Inferior parietal cortex (tissue), 1 donor: Measurements from ENCODE around the gene MPP2.
A peak's percentile ranks its signal among the peaks of the same experiment; 100 is the strongest.
"Not testable (repeated sequence)": the region's sequence is repeated elsewhere in the genome, so short reads cannot be mapped to it uniquely, and the experiment has no call there.

Experiments used
- DNase-seq: peaks from one replicate; pipeline ENCODE4 v3.0.0-alpha.2; 2016; ENCODE audit errors: extremely low spot score

Gene MPP2, protein sequence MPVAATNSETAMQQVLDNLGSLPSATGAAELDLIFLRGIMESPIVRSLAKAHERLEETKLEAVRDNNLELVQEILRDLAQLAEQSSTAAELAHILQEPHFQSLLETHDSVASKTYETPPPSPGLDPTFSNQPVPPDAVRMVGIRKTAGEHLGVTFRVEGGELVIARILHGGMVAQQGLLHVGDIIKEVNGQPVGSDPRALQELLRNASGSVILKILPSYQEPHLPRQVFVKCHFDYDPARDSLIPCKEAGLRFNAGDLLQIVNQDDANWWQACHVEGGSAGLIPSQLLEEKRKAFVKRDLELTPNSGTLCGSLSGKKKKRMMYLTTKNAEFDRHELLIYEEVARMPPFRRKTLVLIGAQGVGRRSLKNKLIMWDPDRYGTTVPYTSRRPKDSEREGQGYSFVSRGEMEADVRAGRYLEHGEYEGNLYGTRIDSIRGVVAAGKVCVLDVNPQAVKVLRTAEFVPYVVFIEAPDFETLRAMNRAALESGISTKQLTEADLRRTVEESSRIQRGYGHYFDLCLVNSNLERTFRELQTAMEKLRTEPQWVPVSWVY

DNA sequence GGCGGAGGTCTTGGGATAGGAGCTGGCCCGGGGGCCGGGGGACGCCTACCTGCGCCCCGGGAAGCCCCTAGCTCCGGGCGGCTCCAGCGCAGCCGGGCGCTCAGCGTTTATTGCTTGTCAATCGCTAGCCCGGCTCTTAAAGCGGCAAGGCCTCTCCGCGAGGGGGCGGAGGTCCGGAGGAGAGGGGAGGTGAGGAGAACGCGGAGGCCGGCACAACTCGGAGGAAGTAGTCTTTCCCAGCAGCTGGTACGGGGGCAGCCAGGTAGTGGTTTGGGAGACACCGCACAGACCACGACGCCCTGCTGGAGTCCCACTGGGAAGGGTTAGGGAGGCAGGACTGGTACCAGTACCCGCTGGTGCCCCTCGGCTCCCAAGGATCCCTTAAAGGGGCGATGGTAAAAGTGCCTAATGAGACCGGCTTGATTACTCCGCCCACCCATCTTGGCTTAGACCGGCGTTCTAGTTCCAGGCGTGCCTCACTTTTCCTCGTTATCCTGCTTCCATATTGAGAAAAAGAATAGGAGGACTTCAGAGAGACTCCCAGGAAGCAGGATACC lies at the start of gene MPP2:
MPP2 (minus strand) TSS at position 112 of the 557 bp plus-strand sequence. CDS start 3,076 bp downstream, outside the sequence.
- peak; percentile 89 for DNase-seq

DNA sequence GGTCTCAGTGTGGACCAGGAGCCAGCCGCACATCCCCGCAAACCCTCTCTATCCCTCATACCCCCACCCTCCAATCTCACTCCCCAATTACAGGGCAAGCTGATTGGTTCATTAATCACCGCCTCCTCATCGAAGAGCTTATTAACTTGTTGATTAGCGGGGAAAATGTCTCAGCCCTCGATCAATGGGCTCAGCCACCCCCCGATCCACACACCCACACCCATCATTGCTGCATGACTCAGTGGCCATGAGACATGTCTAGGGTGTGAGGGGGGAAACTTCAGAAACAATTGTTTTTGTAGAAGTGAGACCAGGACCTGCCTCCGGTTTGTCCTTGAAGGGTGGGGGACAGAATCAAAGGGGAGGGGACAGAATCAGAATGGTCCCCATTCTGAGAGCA lies 48.9 kb upstream of the MPP2 start:
- no peak for DNase-seq

DNA sequence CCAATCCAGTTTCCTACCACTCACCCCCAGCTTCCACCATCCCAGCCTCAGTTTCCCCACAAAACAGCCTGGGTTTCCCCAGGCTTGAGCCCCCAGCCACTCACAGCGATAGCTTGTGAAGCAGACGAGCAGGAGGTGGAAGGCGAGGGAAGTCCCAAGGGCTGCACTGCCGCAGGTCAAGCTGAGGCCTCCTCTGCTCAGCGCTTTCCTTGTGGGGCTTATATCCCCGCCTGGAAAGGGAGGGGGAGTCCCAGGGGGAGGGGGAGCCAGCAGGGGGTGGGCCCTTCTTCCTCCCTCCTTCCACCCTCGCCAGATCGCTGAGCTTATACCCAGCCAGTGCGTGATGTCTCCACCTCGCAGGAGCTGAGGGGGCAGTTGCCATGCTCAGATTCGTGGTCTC lies 46.4 kb upstream of the MPP2 start, which contains the start of gene PYY:
PYY (minus strand) TSS at position 195 of the 400 bp plus-strand sequence. CDS start 457 bp downstream, outside the sequence.
- DNase-seq = no peak

DNA sequence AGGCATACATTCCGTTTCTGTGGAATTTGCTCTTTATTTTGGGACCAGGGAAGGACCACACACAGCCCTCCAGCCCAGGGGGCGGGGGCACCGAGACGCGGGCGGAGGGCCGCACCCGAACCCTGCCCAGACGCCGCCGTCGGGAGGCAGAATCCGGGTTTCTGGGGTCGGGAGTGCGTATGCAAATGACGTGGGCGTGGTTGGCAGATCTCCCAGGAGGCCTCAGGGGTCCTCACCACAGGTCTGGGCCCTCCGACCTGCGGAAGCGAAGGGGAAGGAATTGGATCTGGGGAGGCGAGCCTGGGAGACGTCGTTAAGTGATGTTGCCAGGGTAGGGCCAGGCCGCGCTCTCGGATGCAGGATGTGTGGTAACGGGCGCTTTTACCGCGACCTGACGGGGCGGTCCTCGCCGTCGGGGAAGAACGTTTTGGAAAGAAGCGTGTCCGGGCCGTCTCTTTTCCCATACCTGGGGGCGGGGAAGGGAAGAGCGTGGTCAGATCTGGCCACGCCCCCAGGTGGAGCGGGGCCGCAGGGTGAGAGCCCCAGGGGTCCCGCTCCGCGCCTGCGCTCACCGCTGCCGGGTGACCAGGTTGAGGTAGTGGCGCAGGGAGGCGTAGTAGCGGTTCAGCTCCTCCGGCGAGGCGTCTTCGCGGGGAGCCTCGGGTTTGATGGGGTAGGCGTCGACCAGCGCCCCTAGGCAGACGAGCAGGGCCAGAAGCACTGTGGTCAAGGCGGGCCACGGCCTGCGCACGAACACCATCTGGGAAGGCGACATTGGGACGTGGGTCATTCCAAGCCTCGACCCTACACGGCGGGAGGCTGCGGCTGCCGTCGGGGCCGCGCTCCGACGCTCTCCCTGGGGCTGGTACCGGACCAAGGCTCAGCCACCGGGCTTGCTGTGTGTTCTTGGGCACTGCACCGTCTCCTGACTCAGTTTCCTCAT lies 45.7 kb upstream of the MPP2 start:
- DNase-seq = no peak

DNA sequence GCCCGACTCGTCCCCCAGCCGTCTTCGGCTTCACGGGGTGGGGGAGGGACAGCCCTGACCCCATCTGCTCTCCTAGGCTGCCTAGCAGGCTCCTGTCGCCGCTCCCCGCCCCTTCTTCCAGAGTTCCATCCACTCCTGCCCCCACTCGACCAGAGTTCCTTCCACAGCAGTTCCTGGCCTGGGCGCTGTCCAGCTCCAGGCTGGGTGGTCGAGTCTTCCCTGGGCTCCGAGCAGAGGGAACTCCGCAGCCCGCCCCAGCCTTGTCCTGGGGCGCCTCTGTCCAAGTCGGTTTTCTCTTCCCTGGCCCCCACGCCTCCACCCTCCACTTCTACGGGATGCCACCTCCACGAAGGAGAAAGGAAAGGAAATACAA lies 45.0 kb upstream of the MPP2 start:
- no peak for DNase-seq

DNA sequence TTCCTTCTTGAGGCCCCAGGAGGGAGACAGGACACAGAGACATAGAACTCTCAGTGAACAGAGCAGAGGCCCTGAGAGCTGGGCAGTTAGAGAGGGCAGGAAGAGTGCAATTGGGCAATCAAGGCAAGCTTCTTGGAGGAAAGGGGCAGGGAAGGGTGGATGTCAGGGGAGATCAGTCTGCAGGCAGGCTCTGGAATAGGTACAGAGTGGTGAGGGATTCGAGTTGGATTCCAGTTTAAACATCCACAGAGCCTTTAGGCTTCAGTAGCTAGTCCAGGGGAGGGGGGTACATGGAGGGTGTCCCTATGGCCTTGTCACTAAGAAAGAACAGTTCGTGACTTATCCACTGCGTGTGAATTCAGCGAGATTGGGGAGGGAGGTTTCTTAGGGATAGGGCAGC lies 44.4 kb upstream of the MPP2 start:
- DNase-seq = no peak

DNA sequence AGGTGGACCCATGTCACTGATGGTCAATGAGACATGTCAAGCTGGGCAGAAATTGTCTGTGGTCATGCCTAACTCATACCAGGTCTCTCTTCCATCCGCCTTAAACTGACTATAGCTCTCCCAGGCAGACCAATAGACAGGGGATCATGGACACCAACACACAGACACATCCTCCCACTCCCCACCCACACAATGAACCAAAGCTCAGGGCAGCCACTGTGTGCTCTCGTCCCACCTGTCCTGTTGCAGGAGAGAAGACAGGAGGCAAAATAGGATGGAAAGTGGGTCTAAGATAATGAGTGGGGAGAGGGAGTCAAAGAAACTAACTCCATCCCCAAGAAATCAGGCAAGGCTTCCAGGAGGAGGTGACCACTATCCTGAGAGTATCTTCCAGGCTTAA lies 43.2 kb upstream of the MPP2 start:
- DNase-seq = no peak

DNA sequence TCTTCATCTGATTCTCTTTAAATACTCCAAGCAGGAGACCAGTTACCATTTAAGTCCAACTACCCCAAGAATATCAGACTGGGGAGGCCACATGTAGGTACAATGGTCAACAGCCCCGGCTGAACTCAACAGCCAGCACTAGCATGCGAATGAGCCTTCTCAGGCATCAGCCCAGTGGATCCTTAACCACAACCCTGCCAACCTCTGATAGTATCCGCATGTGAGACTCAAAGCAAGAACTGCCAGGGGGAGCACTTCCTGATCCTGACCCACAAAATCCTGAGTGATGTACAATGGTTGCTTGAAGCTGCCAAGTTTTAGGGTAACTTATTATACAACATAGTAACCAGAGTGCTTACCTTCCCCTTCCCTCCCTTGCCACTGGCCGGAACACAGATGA lies 42.4 kb upstream of the MPP2 start:
- DNase-seq = no peak

DNA sequence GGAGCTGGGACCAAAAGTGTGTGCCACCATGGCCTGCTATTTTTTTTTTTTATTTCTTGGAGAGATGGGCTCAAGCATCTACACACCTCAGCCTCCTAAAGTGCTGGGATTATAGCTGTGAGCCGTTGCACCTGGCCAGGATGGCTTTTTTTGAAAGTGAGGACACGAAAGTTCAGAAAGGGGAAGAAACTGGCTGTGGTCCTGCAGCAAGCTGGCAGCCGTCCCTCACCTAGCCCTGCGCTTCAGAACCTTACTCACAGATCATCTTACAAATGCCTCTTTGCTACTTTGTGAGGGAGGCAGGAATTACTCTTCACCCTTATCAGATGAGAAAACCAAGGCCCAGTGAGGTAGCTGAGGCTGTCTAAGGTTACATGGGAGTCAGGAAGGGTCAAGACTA lies 39.4 kb upstream of the MPP2 start:
- DNase-seq = no peak

DNA sequence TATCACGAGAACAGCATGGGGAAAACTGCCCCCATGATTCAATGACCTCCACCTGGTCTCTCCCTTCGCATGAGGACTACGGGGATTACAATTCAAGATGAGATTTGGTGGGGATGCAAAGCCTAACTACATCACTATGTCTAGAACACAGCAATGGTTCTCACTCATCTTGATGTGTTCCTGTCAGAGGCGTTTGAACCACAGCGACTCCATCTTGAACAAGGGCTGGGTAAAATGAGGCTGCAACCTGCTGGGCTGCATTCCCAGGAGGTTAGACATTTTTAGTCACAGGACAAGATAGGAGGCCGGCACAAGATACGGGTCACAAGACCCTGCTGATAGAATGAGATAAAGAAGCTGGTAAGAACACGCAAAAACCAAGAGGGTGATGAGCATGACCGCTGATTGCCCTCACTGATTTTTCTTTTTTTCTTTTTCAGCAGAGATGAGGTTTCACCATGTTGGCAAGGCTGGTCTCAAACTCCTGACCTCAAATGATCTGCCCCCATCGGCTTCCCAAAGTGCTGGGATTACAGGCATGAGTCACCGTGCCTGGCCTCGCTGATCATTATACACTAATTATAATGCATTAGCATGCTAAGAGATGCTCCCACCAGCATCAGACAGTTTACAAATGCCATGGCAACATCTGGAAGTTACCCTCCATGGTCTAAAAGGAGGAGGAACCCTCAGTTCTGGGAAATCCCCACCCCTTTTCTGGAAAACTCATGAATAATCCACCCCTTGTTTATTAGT lies 37.9 kb upstream of the MPP2 start:
- DNase-seq = no peak

DNA sequence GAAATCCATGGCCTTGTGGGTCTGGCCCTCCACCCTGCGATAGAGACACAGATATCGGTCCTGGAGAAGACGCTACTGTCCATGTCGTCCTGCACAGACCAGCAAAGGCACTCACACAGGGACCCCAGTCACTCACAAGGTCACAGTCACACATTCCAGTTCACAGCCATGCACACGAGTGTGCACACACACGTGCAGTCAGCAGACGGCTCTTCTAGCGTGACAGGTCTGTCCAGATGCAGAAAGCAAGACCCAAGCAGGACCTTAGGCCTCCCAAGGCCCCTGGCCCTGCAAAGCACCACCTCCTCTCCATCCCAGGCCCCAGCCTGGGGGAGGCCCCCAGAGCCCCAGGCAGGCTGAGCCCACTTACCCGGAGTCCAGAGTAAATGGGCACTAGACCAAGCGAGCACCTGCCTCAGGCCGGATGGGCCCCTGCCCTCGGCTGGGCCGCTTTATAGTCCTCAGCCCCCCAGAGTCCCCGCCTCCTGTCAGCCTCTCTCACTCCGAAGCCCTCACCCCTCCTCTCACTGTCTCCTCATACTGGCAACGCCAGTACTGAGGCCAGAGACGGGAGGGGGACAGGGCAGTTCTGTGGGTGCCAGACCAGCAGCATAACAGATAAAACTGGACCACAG lies 34.8 kb upstream of the MPP2 start, which contains the start of gene PPY:
PPY (minus strand) TSS at position 426 of the 635 bp plus-strand sequence. CDS start 822 bp downstream, outside the sequence.
- DNase-seq = no peak

DNA sequence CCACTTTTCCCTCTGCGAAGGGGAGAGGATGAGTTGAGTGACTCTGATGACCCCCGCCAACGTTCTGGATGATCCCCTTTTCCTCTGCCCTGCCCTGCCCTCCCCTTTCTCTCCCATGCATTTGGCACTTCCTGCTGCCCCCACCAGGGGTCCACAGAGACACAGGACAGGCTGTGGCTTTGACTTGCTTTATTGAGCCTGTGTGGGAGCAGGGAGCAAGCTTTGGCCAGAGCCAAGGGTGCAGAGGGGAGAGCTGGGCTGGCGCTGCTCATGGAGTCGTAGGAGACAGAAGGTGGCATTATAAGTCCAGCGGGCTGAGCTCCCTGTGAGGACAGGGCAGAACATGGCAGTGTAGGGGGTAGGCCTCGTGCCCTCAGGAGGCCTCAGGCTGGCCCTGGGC lies 33.3 kb upstream of the MPP2 start:
- no peak for DNase-seq

DNA sequence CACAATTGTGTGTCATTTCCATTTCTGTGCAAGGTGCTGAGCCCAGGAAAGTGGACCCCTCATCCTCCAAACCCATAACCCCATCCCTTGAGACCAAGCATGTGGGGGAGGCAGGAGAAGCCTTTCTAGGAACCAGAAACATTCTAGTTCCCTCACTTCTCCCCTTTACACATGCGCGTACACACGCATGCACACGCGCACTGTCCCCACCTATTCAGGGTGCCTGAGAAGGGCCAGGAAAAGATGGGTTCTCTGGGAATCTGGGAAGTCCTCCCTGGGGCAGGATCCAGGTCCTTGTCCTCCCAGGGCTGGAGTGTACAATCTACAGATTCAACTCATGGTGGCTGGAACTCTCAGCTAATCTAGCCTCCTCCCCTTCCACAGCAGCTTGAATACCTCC lies 32.5 kb upstream of the MPP2 start:
- DNase-seq = no peak

DNA sequence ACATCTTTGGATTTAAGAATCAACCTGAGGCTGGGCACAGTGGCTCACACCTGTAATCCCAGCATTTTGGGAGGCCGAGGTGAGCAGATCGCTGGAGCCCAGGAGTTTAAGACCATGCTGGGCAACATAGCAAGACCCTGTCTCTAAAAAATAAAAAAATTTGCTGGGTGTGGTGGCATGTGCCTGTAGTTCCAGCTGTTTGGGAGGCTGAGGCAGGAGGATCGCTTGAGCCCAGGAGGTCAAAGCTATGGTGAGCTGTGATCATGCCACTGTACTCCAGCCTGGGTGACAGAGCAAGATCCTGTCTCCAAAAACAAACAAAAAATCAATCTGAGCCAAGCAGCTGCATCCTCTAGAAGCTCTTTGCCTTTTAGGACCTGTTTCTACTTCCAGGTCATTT lies 32.1 kb upstream of the MPP2 start:
- DNase-seq = not testable (repeated sequence)

DNA sequence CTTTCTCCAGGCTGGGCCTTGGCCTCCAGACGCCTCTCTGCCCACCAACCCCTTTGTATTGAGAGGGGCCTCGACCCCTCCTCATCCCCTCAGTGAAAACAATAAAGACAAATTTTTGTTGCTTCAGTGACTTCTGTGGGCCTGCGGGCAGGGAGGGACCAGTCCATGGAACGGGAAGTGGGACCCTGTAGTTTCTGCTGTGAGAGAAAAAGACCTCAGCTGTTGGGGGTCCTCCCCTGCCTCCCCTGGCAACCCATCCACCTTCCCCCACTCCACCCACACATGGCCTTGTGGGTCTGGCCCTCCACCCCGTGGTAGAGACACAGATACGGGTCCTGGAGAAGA lies 31.5 kb upstream of the MPP2 start:
- DNase-seq = no peak

DNA sequence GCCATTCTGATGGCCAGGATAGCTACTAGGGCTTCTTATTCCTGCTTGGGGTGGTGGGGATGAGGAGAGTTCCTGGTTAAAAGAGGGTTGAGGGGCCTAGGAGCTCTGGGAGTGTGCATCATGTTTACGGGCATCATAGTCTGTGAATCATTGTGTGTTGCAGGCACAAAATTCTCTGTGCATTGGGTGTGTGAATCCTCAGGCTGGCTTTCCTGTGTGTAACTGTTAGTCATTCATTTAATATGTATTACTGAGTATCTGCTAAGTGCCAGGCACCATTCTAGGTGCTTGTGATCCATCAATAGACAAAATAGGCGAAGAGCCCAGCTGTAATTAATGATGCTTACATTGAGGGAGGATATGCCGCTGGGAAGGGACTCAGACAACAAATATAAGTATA lies 29.1 kb upstream of the MPP2 start:
- no peak for DNase-seq

DNA sequence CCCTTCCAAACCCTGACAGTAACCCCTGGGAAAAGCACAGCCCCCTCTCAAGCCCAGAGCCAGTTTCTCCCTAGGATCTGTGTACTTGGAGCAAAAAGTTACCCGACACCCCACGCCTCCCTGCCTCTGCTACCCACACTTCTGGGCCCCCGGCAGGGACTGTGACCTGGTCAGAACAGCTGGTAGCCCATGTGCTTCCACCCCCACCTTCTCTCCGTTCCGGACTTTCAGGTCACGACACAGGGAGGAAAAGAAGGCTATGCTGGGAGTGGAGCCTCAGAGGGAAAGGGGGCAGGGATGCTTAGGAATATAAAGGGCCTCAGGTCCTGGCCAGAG lies 28.6 kb upstream of the MPP2 start:
- DNase-seq = no peak

DNA sequence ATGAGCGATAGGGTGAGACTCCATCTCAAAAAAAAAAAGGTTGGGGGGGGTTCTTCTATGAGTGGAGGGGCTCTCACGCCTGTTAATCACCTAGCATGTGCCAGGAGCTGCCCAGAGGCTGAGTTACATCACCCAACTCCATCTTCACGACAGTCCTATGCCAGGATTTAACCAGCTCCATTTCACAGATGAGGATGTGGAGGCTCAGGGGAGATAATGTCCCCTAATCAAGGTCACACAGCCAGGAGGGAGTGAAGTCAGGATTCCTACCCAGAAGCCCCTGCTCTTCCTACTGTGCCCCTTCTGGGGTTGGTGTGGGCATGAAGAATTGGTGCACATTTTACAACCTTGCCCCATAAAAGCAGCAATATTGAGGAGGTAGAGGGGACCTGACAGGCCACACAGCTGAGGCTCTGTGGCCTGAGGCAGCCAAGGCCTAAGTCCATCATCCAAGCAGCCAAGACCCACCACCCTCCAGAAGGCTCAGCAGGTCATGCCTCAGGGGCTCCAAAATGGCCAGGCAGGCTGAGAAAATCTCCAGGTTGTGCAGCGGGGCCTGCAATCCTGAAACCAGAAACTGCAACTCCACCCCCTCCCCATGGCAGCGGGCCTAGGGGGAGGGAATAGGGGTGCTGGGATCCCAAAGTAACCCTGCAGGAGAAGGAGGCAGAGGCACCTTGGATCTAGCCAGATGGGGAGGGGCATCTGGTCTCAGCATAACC lies 28.0 kb upstream of the MPP2 start:
- DNase-seq = no peak

DNA sequence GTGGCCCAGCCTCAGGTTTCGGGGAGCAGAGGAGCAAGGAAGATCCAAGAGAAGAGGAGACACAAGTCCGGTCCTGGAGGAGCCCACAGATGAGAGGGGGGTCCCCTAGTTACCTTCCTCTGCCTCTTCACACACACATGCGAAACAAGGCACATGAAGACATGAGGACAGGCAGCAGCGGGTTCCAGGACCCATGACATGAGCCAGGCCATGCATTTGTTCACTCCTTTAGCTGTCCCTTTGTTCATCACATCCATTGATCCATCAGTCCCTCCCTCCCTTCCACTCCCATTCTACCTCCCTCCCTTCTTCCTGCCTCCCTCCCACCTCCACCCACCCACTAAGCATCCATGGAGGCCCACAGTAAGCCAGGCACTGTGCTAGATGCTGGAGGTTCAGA lies 25.6 kb upstream of the MPP2 start:
- no peak for DNase-seq

DNA sequence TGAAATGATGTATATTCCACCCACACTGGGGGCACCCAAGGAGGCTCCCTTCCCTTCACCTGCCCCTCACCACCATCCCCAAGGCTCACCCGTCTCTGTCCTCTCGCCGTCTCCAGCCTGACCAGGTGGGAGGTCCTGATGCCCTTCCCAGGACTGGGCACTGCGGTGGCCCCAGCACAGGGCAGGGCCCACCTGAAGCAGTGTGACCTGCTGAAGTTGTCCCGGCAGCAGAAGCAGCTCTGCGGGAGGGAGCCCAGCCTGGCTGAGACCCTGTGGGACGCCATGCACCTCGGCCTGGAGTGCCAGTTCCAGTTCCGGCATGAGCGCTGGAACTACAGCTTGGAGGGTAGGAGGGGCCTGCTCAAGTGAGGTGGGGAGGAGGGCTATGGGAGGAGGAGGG lies 25.0 kb upstream of the MPP2 start:
- DNase-seq = no peak
